SK-N-SH (cell line): ENCODE results near the gene SLC35A2. TPM values are rescaled to one million over a fixed set of nuclear protein-coding genes. Genes with fewer than 3 reads are reported as not detected.

Source experiments
- ELF1 ChIP-seq: IDR thresholded peaks from 2 replicates; pipeline ENCODE4 v1.4.0; 2012
- EZH2phosphoT487 ChIP-seq: fragments of 200-600 bp; sonication (generic); IDR thresholded peaks from 2 replicates; pipeline ENCODE4 v1.6.1; 2017; ENCODE audit warnings: low read depth, mixed run types, mild to moderate bottlenecking, antibody characterized with exemption, moderate library complexity, borderline replicate concordance
- FOXJ3 ChIP-seq: sonication (generic); formaldehyde crosslinking; IDR thresholded peaks from 2 replicates; pipeline ENCODE4 v1.5.1; 2020; ENCODE audit warnings: mild to moderate bottlenecking, missing genetic modification reagents
- FOXM1 ChIP-seq: IDR thresholded peaks from 2 replicates; pipeline ENCODE4 v1.4.0; 2012; ENCODE audit warnings: low read depth, mild to moderate bottlenecking
- GABPA ChIP-seq: IDR thresholded peaks from 2 replicates; pipeline ENCODE4 v1.4.0; 2012; ENCODE audit warnings: low read depth, mild to moderate bottlenecking
- JUND ChIP-seq: IDR thresholded peaks from 2 replicates; pipeline ENCODE4 v1.4.0; 2012
- MXI1 ChIP-seq: IDR thresholded peaks from 2 replicates; pipeline ENCODE4 v1.6.1; 2012; ENCODE audit warnings: mild to moderate bottlenecking, low read depth, low read length, improper control_type of control experiment
- NRF1 ChIP-seq: IDR thresholded peaks from 2 replicates; pipeline ENCODE4 v1.6.1; 2012; ENCODE audit warnings: low read depth, mild to moderate bottlenecking, low read length
- PBX3 ChIP-seq: IDR thresholded peaks from 2 replicates; pipeline ENCODE4; 2012
- RCOR1 ChIP-seq: fragments of 150-350 bp; IDR thresholded peaks from 2 replicates; pipeline ENCODE4 v1.6.1; 2017; ENCODE audit warnings: antibody characterized with exemption, low read length
- REST ChIP-seq: IDR thresholded peaks from 2 replicates; pipeline ENCODE4 v1.6.1; 2012; ENCODE audit warnings: mild to moderate bottlenecking, low read depth, low read length, moderate library complexity
- RFX5 ChIP-seq: IDR thresholded peaks from 2 replicates; pipeline ENCODE4 v1.6.1; 2012; ENCODE audit warnings: mild to moderate bottlenecking, improper control_type of control experiment, low read length
- RXRA ChIP-seq: IDR thresholded peaks from 2 replicates; pipeline ENCODE4 v1.4.0; 2012; ENCODE audit warnings: low read depth, mild to moderate bottlenecking, borderline replicate concordance
- SIN3A ChIP-seq: IDR thresholded peaks from 2 replicates; pipeline ENCODE4 v1.6.1; 2012; ENCODE audit warnings: low read depth, mild to moderate bottlenecking, low read length, moderate library complexity, borderline replicate concordance
- SMC3 ChIP-seq: IDR thresholded peaks from 2 replicates; pipeline ENCODE4 v1.6.1; 2012; ENCODE audit warnings: low read depth, low read length, improper control_type of control experiment
- TCF12 ChIP-seq: IDR thresholded peaks from 2 replicates; pipeline ENCODE4 v1.4.0; 2012
- TEAD4 ChIP-seq: IDR thresholded peaks from 2 replicates; pipeline ENCODE4 v1.4.0; 2012; ENCODE audit warnings: mild to moderate bottlenecking, borderline replicate concordance; ENCODE audit not compliant: insufficient read depth
- USF2 ChIP-seq: fragments of 150-350 bp; IDR thresholded peaks from 2 replicates; pipeline ENCODE4 v1.6.1; 2017; ENCODE audit warnings: antibody characterized with exemption, low read length, low read depth, borderline replicate concordance
- YY1 ChIP-seq: IDR thresholded peaks from 2 replicates; pipeline ENCODE4 v1.4.0; 2012; ENCODE audit warnings: low read depth, mild to moderate bottlenecking
- ZBTB33 ChIP-seq: IDR thresholded peaks from 2 replicates; pipeline ENCODE4 v1.4.0; 2012; ENCODE audit warnings: low read depth, borderline replicate concordance
- polyA plus RNA-seq, 3 experiments: library from polyadenylated mRNA; depleted of rRNA; stranded (reverse); fragments of >200 nt; gene quantifications; 2 replicates each; pipeline ENCODE4 v1.2.3, GENCODE V29; 2012
- TF ChIP-seq, protein P1 (sequence below): IDR thresholded peaks from 2 replicates; pipeline ENCODE4 v1.4.0; 2012; ENCODE audit warnings: low read depth, borderline replicate concordance

The SLC35A2 gene
- polyA plus RNA-seq, 1 of the 3 experiments (the other 2 are of a cell fraction): 71.3 TPM

DNA sequence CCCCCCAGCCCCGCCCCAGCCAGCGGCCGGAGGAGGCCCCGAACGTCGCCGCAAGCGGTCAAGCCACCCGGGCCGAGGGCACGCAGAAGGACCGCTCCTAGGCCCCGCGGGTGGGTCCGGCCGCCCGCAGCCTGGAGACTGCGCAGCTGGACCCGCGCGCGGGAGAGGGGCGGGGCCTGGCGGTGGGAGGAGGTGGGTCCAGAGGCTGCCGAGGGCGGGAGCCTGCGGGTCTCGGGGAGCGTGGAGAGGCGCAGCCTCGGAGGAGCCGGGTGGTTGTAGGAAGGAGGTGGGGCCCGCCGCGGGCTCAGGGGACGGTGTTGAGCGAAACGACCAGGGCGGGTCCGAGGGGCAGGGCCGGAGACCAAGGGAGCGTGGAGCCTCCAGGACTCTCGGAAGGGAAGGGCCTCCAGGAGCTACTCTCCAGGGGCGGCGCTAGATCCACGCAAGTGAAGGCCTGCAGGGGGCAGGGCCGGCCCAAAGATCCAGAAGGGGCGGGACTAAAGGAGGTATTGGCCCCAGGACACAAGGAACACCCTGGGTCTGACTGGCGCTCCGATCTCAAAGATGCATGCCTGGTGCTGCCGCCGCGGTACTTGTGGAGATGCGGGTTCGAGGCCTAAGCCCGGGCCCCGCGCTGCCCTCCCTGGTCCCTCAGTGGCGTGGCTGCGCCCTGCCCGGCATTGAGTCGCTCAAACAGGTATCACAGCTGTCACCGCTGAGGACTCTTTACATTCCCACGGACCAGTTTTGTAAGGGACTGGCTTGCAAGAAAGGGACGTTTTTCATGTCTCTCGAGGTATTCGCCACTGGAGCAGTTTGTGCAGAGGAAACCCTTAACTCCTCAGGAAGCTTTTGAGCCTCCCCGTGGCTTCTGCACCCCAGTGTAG is 19.8 kb downstream of the SLC35A2 start (continued):
- TF ChIP-seq SMC3 (peak; percentile 1; the same call in 1 of the 2 replicates), TEAD4 (no peak), RFX5 (no peak), JUND (no peak), FOXJ3 (CRISPR knock-in tag) (no peak), MXI1 (peak; percentile 69; the same call in 1 of the 2 replicates), USF2 (no peak), EZH2phosphoT487 (no peak), PBX3 (no peak), GABPA (no peak), FOXM1 (no peak), ELF1 (no peak), RXRA (no peak), TCF12 (no peak), SIN3A (no peak), NRF1 (peak; percentile 62), ZBTB33 (no peak), RCOR1 (no peak), YY1 (no peak), REST (no peak)
- TF ChIP-seq, protein P1, sequence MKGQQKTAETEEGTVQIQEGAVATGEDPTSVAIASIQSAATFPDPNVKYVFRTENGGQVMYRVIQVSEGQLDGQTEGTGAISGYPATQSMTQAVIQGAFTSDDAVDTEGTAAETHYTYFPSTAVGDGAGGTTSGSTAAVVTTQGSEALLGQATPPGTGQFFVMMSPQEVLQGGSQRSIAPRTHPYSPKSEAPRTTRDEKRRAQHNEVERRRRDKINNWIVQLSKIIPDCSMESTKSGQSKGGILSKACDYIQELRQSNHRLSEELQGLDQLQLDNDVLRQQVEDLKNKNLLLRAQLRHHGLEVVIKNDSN: no peak
- TF ChIP-seq, all 33 proteins: peak for 6
